BLaER1 treated with 17β-estradiol and CSF1 and Interleukin-3, amounts not matched to agents 10 nM and 100 nM (cell line): ENCODE results near the gene ADCYAP1.

ENCODE experiments used
- H3K27ac ChIP-seq, 11 experiments: shearing (Covaris generic); formaldehyde crosslinking; 2 replicates each; pipeline ENCODE4 v1.8.1; 2022
- H3K27me3 ChIP-seq, 11 experiments: shearing (Covaris generic); formaldehyde crosslinking; 2 replicates each; pipeline ENCODE4 v1.8.1; 2022
- H3K36me3 ChIP-seq, 11 experiments: shearing (Covaris generic); formaldehyde crosslinking; 2 replicates each; pipeline ENCODE4 v1.8.1; 2022
- H3K4me1 ChIP-seq, 10 experiments: shearing (Covaris generic); formaldehyde crosslinking; 2 replicates each; pipeline ENCODE4 v1.8.1; 2022
- H3K4me2 ChIP-seq, 11 experiments: shearing (Covaris generic); formaldehyde crosslinking; 2 replicates each; pipeline ENCODE4 v1.8.1; 2022
- H3K4me3 ChIP-seq, 10 experiments: shearing (Covaris generic); formaldehyde crosslinking; 2 replicates each; pipeline ENCODE4 v1.8.1; 2022
- H3K9ac ChIP-seq, 11 experiments: shearing (Covaris generic); formaldehyde crosslinking; 2 replicates each; pipeline ENCODE4 v1.8.1; 2022
- H3K9me3 ChIP-seq, 11 experiments: shearing (Covaris generic); formaldehyde crosslinking; replicated peaks in 1 of 11; 2 replicates each; pipeline ENCODE4 v1.8.1; 2022
- H4K20me1 ChIP-seq, 11 experiments: shearing (Covaris generic); formaldehyde crosslinking; 2 replicates each; pipeline ENCODE4 v1.8.1; 2022
- Cebpa-rat ChIP-seq, 11 experiments: shearing (Covaris generic); IDR thresholded peaks; 2 replicates each; pipeline ENCODE4 v1.8.1; 2022

The ADCYAP1 gene

GRCh38 chr18:892316-892715 is 12.4 kb upstream of the ADCYAP1 start:
- Histone ChIP-seq H3K4me1 (no peaks in the 10 kb centered on the region), H3K27ac (no peak overlapping the region), H3K9ac (no peak overlapping the region), H3K4me2 (no peak overlapping the region), H3K36me3 (no peaks in the 10 kb centered on the region), H3K27me3 (no peaks in the 10 kb centered on the region), H4K20me1 (no peaks in the 10 kb centered on the region), H3K9me3 (0 out of 22 replicates have a peak, but pooled peaks cover 0 to 3% (median 0%) of the 10 kb centered on the region in 11 experiments), H3K4me3 (no peak overlapping the region)
- TF ChIP-seq Cebpa-rat (IDR thresholded peaks at IDR 0.05), result no peak

GRCh38 chr18:896315-896714 is 8.4 kb upstream of the ADCYAP1 start:
- Histone ChIP-seq H3K27me3 (no peaks in the 10 kb centered on the region), H3K9ac (no peak overlapping the region), H3K9me3 (no peaks in the 10 kb centered on the region), H3K4me2 (no peak overlapping the region), H3K27ac (no peak overlapping the region), H3K36me3 (no peaks in the 10 kb centered on the region), H3K4me1 (peaks cover 0 to 4% (median 0%) of the 10 kb centered on the region in 10 experiments; a peak in 5 of 20 replicates), H3K4me3 (no peak overlapping the region), H4K20me1 (no peaks in the 10 kb centered on the region; a peak in 1 of 22 replicates)
- TF ChIP-seq Cebpa-rat (IDR thresholded peaks at IDR 0.05), result no peak

- no peaks in the 10 kb centered on the region for H3K27me3 ChIP-seq
These were observed 2.9 kb upstream of the ADCYAP1 start for GRCh38 chr18:901761-902160.

GRCh38 chr18:902229-902628 is 2.4 kb upstream of the ADCYAP1 start:
- no peaks in the 10 kb centered on the region for H3K27me3 ChIP-seq
- peaks cover 29 to 32% (median 30%) of the 10 kb centered on the region in 11 experiments for H3K9me3 ChIP-seq
- no peak overlapping the region for H3K27ac ChIP-seq
- no peaks in the 10 kb centered on the region; a peak in 2 of 22 replicates for H4K20me1 ChIP-seq
- H3K4me2 ChIP-seq, result peak overlapping the region in 8 of 11 experiments; percentile 11 to 85 (median 37); a peak in 13 of 22 replicates
- H3K9ac ChIP-seq, result no peak overlapping the region
- H3K4me3 ChIP-seq, result no peak overlapping the region
- no peak for TF ChIP-seq Cebpa-rat (IDR thresholded peaks at IDR 0.05)
- peaks cover 7 to 28% (median 12%) of the 10 kb centered on the region in 10 experiments; a peak in 13 of 20 replicates for H3K4me1 ChIP-seq
- H3K36me3 ChIP-seq, result no peaks in the 10 kb centered on the region

More at GRCh38 chr18:901761-902160, 2.9 kb upstream of the ADCYAP1 start:
- no peaks in the 10 kb centered on the region for H3K36me3 ChIP-seq
- no peak overlapping the region for H3K4me3 ChIP-seq
- H3K9me3 ChIP-seq, result peaks cover 24 to 27% (median 26%) of the 10 kb centered on the region in 11 experiments
- no peaks in the 10 kb centered on the region; a peak in 2 of 22 replicates for H4K20me1 ChIP-seq
- peak overlapping the region in 6 of 11 experiments; percentile 5 to 85 (median 52); a peak in 8 of 22 replicates for H3K4me2 ChIP-seq
- no peak overlapping the region for H3K27ac ChIP-seq
- H3K9ac ChIP-seq, result no peak overlapping the region
- no peak for TF ChIP-seq Cebpa-rat (IDR thresholded peaks at IDR 0.05)
- H3K4me1 ChIP-seq, result peaks cover 7 to 28% (median 12%) of the 10 kb centered on the region in 10 experiments; a peak in 13 of 20 replicates

DNA sequence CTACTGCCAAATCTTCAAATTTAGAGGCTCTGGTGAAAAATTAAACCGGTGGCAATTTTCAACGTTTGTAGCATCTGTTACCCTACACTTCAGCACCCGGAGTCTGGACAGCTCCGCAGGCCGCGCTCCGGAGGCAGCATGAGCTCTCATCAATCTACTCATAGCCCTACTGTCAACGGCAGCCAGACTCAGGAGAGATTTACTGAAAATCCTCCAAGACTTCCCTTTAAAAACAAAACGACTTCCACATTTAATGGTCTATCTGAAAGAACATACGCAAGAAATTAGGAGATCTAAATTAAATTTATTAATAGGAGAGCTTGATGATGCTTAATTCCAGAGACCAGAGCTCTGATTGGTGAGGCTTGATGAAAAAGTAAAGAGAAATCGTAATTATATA is 970 bp upstream of the ADCYAP1 start:
- Histone ChIP-seq H3K36me3 (no peaks in the 10 kb centered on the region), H3K27me3 (no peaks in the 10 kb centered on the region), H3K9me3 (peaks cover 44 to 47% (median 45%) of the 10 kb centered on the region in 11 experiments), H3K9ac (no peak overlapping the region), H3K4me2 (peak overlapping the region in 2 of 11 experiments; percentile 79 to 85; a peak in 2 of 22 replicates), H3K4me1 (peaks cover 7 to 28% (median 12%) of the 10 kb centered on the region in 10 experiments; a peak in 13 of 20 replicates), H4K20me1 (no peaks in the 10 kb centered on the region; a peak in 2 of 22 replicates), H3K4me3 (no peak overlapping the region), H3K27ac (no peak overlapping the region)
- TF ChIP-seq Cebpa-rat (IDR thresholded peaks at IDR 0.05), result no peak

- H3K9me3 ChIP-seq, result peaks cover 52 to 55% (median 53%) of the 10 kb centered on the region in 11 experiments
- H3K36me3 ChIP-seq, result no peaks in the 10 kb centered on the region
- no peak for TF ChIP-seq Cebpa-rat (IDR thresholded peaks at IDR 0.05)
- no peak overlapping the region for H3K4me2 ChIP-seq
- H3K9ac ChIP-seq, result no peak overlapping the region
- H3K4me3 ChIP-seq, result no peak overlapping the region
- no peaks in the 10 kb centered on the region for H3K27me3 ChIP-seq
- H4K20me1 ChIP-seq, result no peaks in the 10 kb centered on the region; a peak in 2 of 22 replicates
- H3K4me1 ChIP-seq, result peaks cover 8 to 28% (median 12%) of the 10 kb centered on the region in 10 experiments; a peak in 13 of 20 replicates
- H3K27ac ChIP-seq, result no peak overlapping the region
These were observed 756 bp downstream of the ADCYAP1 start for GRCh38 chr18:905307-905947.

DNA sequence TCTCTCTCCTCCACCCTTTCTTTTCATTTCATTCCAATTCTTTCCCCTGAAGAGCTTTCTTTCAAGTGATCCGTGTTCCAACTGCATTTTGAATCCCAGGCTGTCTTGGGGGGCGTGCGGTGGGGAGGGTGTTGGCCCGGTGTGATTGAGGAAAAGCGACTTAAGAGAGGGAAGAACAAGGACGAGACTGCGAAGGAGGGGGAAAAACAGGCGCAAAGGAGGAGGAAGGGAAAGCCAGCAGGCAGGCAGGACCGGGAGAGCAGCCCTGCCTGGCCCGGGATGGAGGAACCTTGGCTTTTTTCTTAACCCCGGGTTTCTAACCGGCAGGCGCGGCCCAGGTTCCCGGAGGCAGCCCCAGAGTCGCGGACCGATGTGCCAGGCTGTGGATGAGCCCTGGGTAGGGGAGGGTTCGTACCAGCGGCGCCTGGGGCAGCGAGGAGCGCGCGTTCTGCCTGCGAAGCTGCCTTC is 1.3 kb downstream of the ADCYAP1 start:
- Histone ChIP-seq H3K27ac (no peak overlapping the region), H3K4me1 (peaks cover 8 to 27% (median 13%) of the 10 kb centered on the region in 10 experiments; a peak in 15 of 20 replicates), H3K9me3 (peaks cover 52 to 55% (median 53%) of the 10 kb centered on the region in 11 experiments), H3K4me3 (no peak overlapping the region), H3K36me3 (no peaks in the 10 kb centered on the region), H3K9ac (no peak overlapping the region), H4K20me1 (no peaks in the 10 kb centered on the region; a peak in 2 of 22 replicates), H3K27me3 (no peaks in the 10 kb centered on the region), H3K4me2 (no peak overlapping the region)
- no peak for TF ChIP-seq Cebpa-rat (IDR thresholded peaks at IDR 0.05)

DNA sequence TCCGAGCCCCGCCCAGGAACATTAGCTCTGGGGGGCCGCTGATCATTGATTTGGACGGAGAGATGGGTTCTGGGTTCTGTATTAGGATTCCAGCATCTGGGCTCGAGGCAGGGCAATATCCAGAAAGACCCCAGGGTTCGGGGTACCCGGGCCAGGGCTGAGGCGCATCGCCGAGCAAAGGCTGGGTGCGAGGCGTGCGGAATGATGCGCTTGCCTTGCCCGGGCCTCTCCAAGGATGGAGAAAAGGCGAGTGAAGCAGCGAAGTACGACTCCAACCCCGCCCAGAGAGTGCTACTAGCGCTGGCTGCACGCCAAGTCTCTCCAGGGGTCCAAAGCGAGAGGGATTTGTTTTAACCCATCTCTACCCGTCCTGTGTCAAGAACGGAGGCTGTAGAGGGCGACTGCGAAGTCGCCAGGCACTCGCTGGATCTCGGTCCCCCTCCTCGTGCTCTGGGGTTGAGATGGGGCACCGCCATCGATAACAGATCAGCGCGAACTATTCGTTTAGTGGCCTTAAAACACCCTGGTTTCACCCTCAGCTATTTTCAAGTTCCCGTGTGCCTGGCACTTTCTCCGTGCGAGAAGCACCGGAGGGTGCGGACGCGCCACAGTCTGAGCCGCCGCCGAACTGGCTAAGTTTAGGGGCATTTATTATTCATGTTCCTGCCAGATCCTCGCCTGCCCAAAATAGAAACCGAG is 1.9 kb downstream of the ADCYAP1 start:
- Histone ChIP-seq H3K27me3 (no peaks in the 10 kb centered on the region), H4K20me1 (no peaks in the 10 kb centered on the region; a peak in 2 of 22 replicates), H3K9me3 (peaks cover 52 to 55% (median 53%) of the 10 kb centered on the region in 11 experiments), H3K36me3 (no peaks in the 10 kb centered on the region), H3K9ac (no peak overlapping the region), H3K4me2 (no peak overlapping the region), H3K4me1 (peaks cover 8 to 21% (median 15%) of the 10 kb centered on the region in 10 experiments; a peak in 15 of 20 replicates), H3K4me3 (no peak overlapping the region), H3K27ac (no peak overlapping the region)
- no peak for TF ChIP-seq Cebpa-rat (IDR thresholded peaks at IDR 0.05)
